Neural cell (in vitro differentiated cells): Measurements from ENCODE around the gene OTUD4.

Experiments
- EP300 ChIP-seq: fragments of 450-650 bp; conservative IDR thresholded peaks from 2 replicates; pipeline ENCODE4 v1.6.1; 2014; ENCODE audit warnings: antibody characterized with exemption, mild to moderate bottlenecking, moderate library complexity; ENCODE audit not compliant: poor library complexity, severe bottlenecking
- EZH2 ChIP-seq: fragments of 200-600, 300-800 bp; shearing (Covaris generic), sonication (generic); IDR thresholded peaks from 2 replicates; pipeline ENCODE4 v1.6.1; 2014; ENCODE audit warnings: antibody characterized with exemption, low read length, borderline replicate concordance, mild to moderate bottlenecking; ENCODE audit not compliant: insufficient read depth, poor library complexity, severe bottlenecking
- MXI1 ChIP-seq: fragments of 450-650 bp; conservative IDR thresholded peaks from 2 replicates; pipeline ENCODE4 v1.6.1; 2014; ENCODE audit warnings: antibody characterized with exemption, mild to moderate bottlenecking; ENCODE audit not compliant: poor library complexity, severe bottlenecking
- POLR2AphosphoS5 ChIP-seq: IDR thresholded peaks from 2 replicates; pipeline ENCODE4 v1.6.1; 2012
- RAD21 ChIP-seq: fragments of 450-650 bp; conservative IDR thresholded peaks from 2 replicates; pipeline ENCODE4 v1.6.1; 2014; ENCODE audit warnings: antibody characterized with exemption, mild to moderate bottlenecking, moderate library complexity
- SMC3 ChIP-seq: fragments of 450-650 bp; conservative IDR thresholded peaks from 2 replicates; pipeline ENCODE4 v1.6.1; 2014; ENCODE audit warnings: antibody characterized with exemption, mild to moderate bottlenecking, moderate library complexity; ENCODE audit not compliant: poor library complexity
- TAF1 ChIP-seq: IDR thresholded peaks from 2 replicates; pipeline ENCODE4 v1.6.1; 2012; ENCODE audit warnings: low read depth
- TF ChIP-seq, protein P1 (sequence below): fragments of 450-650 bp; IDR thresholded peaks from 2 replicates; pipeline ENCODE4 v1.5.1; 2014; ENCODE audit warnings: antibody characterized with exemption, mild to moderate bottlenecking, moderate library complexity; ENCODE audit not compliant: poor library complexity, severe bottlenecking
- TF ChIP-seq, protein P2 (sequence below): IDR thresholded peaks from 2 replicates; pipeline ENCODE4 v1.6.1; 2012; ENCODE audit warnings: borderline replicate concordance

DNA sequence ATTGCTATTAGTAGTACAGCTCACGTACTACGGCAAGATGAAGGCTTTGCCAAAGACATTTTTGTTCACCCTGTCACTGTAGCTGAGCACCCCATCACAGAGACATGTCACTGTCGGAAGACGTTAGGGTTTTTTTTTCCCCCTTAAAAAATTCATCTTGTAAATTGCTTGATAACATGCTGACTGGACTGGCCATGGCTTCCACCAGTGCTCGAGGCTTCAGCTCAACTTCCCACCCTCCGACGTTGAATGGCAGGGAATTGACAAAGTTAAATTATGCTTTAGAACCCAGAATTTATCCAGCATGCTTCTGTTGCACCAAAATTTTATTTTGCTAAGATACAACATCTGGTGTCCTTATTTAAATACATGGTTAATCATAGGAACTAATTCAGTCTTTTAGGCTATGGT is 707 bp upstream of the OTUD4 start:
- TF ChIP-seq, protein P1, sequence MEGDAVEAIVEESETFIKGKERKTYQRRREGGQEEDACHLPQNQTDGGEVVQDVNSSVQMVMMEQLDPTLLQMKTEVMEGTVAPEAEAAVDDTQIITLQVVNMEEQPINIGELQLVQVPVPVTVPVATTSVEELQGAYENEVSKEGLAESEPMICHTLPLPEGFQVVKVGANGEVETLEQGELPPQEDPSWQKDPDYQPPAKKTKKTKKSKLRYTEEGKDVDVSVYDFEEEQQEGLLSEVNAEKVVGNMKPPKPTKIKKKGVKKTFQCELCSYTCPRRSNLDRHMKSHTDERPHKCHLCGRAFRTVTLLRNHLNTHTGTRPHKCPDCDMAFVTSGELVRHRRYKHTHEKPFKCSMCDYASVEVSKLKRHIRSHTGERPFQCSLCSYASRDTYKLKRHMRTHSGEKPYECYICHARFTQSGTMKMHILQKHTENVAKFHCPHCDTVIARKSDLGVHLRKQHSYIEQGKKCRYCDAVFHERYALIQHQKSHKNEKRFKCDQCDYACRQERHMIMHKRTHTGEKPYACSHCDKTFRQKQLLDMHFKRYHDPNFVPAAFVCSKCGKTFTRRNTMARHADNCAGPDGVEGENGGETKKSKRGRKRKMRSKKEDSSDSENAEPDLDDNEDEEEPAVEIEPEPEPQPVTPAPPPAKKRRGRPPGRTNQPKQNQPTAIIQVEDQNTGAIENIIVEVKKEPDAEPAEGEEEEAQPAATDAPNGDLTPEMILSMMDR = peak; percentile 12
- TF ChIP-seq EZH2 = no peak
- no peak for TF ChIP-seq POLR2AphosphoS5
- TF ChIP-seq MXI1 = no peak
- no peak for TF ChIP-seq RAD21
- TF ChIP-seq TAF1 = no peak
- TF ChIP-seq EP300 = no peak
- TF ChIP-seq, protein P2, sequence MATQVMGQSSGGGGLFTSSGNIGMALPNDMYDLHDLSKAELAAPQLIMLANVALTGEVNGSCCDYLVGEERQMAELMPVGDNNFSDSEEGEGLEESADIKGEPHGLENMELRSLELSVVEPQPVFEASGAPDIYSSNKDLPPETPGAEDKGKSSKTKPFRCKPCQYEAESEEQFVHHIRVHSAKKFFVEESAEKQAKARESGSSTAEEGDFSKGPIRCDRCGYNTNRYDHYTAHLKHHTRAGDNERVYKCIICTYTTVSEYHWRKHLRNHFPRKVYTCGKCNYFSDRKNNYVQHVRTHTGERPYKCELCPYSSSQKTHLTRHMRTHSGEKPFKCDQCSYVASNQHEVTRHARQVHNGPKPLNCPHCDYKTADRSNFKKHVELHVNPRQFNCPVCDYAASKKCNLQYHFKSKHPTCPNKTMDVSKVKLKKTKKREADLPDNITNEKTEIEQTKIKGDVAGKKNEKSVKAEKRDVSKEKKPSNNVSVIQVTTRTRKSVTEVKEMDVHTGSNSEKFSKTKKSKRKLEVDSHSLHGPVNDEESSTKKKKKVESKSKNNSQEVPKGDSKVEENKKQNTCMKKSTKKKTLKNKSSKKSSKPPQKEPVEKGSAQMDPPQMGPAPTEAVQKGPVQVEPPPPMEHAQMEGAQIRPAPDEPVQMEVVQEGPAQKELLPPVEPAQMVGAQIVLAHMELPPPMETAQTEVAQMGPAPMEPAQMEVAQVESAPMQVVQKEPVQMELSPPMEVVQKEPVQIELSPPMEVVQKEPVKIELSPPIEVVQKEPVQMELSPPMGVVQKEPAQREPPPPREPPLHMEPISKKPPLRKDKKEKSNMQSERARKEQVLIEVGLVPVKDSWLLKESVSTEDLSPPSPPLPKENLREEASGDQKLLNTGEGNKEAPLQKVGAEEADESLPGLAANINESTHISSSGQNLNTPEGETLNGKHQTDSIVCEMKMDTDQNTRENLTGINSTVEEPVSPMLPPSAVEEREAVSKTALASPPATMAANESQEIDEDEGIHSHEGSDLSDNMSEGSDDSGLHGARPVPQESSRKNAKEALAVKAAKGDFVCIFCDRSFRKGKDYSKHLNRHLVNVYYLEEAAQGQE = no peak
- peak; percentile 6 for TF ChIP-seq SMC3
